ENCODE data around the gene PLVAP.

PLVAP gene

GRCh38 chr19:17376935-17377600, at the start of gene PLVAP:
Gene PLVAP (minus strand): TSS chr19:17377342. CDS start chr19:17377288, 54 bp downstream.
- no peak for DNase-seq

- no peak for DNase-seq
Measured at GRCh38 chr19:17424743-17425365, 47.7 kb upstream of the PLVAP start.

- no peak for DNase-seq
Measured at GRCh38 chr19:17423429-17424208, 46.5 kb upstream of the PLVAP start.

GRCh38 chr19:17421942-17422341, 44.8 kb upstream of the PLVAP start:
- no peak for DNase-seq

- DNase-seq, result peak; percentile 21 to 40
Measured at GRCh38 chr19:17420475-17420924, 43.4 kb upstream of the PLVAP start.

GRCh38 chr19:17419621-17420474, 42.7 kb upstream of the PLVAP start, which contains the start of gene MVB12A:
Gene MVB12A (plus strand): TSS chr19:17420047. CDS start chr19:17420136, 89 bp downstream.
- peak; percentile 93 to 94 for DNase-seq

- DNase-seq, result no peak
Measured at GRCh38 chr19:17419154-17419620, 42.0 kb upstream of the PLVAP start.

- no peak for DNase-seq
Measured at GRCh38 chr19:17418710-17419109, 41.6 kb upstream of the PLVAP start.

GRCh38 chr19:17415121-17415520, 38.0 kb upstream of the PLVAP start:
- no peak for DNase-seq

GRCh38 chr19:17414097-17414496, 37.0 kb upstream of the PLVAP start:
- no peak for DNase-seq

- no peak for DNase-seq
Measured at GRCh38 chr19:17411801-17412200, 34.7 kb upstream of the PLVAP start.

GRCh38 chr19:17409990-17410389, 32.8 kb upstream of the PLVAP start:
- no peak for DNase-seq

- no peak for DNase-seq
Measured at GRCh38 chr19:17406887-17407196, 29.7 kb upstream of the PLVAP start.

- DNase-seq, result peak; percentile 74 to 76
Measured at GRCh38 chr19:17406046-17406886, 29.1 kb upstream of the PLVAP start.

- DNase-seq, result peak; percentile 88 to 94
Measured at GRCh38 chr19:17405250-17406045, 28.3 kb upstream of the PLVAP start, which contains the start of gene BST2. Gene BST2 (minus strand): TSS chr19:17405630. CDS start chr19:17405575, 55 bp downstream.

- DNase-seq, result no peak
Measured at GRCh38 chr19:17404621-17405249, 27.6 kb upstream of the PLVAP start.

GRCh38 chr19:17404015-17404414, 26.9 kb upstream of the PLVAP start:
- no peak for DNase-seq

- no peak for DNase-seq
Measured at GRCh38 chr19:17402982-17403855, 26.1 kb upstream of the PLVAP start.

GRCh38 chr19:17401628-17402027, 24.5 kb upstream of the PLVAP start:
- DNase-seq, result no peak
